NT2/D1 (cell line): ENCODE results near the gene IFNLR1.

ENCODE experiments used
- YY1 ChIP-seq: IDR thresholded peaks from 2 replicates; pipeline ENCODE4 v1.6.1; 2011; ENCODE audit not compliant: insufficient read length, insufficient read depth
- ZNF274 ChIP-seq: IDR thresholded peaks from 2 replicates; pipeline ENCODE4 v1.6.1; 2011; ENCODE audit warnings: mild to moderate bottlenecking, low read depth, low read length

GRCh38 chr1:24127134-24127800 lies 59.8 kb downstream of the IFNLR1 start:
- TF ChIP-seq ZNF274, result no peak
- no peak for TF ChIP-seq YY1
